ENCODE results near the gene ENTPD2.

ENTPD2 gene

GRCh38 chr9:137053944-137054931, at the start of gene ENTPD2:
TSS of gene ENTPD2 (minus strand) at chr9:137054061. CDS start at chr9:137053997, 64 bp downstream.
- no peak within 1 kb of the TSS for H3K27ac ChIP-seq
- TF ChIP-seq POLR2AphosphoS5 (IDR thresholded peaks at IDR 0.05; ENCODE audit: borderline replicate concordance, low read depth, low read length) (no peak), EZH2 (IDR thresholded peaks at IDR 0.05) (no peak), FOXP2 (optimal IDR thresholded peaks at IDR 0.05; ENCODE audit: control extremely low read depth, extremely low read length, insufficient read depth) (no peak)
- H3K36me3 ChIP-seq (ENCODE audit: insufficient read depth, low read length), result no peaks in the 10 kb centered on the region
- peak within 1 kb of the TSS; percentile 63 for H3K4me3 ChIP-seq
- DNase-seq (ENCODE audit: low read depth, low spot score), result no peak
- no peaks in the 10 kb centered on the region for H3K9me3 ChIP-seq (ENCODE audit: low read depth, low read length)
- no peak within 1 kb of the TSS for H3K9ac ChIP-seq (ENCODE audit: insufficient read length)

GRCh38 chr9:137103206-137103999, 49.5 kb upstream of the ENTPD2 start:
- no peak overlapping the region for H3K4me3 ChIP-seq
- DNase-seq (ENCODE audit: low read depth, low spot score), result no peak
- no peaks in the 10 kb centered on the region for H3K9me3 ChIP-seq (ENCODE audit: low read depth, low read length)
- H3K36me3 ChIP-seq (ENCODE audit: insufficient read depth, low read length), result peaks cover 53% of the 10 kb centered on the region
- TF ChIP-seq FOXP2 (optimal IDR thresholded peaks at IDR 0.05; ENCODE audit: control extremely low read depth, extremely low read length, insufficient read depth) (no peak), EZH2 (IDR thresholded peaks at IDR 0.05) (no peak), POLR2AphosphoS5 (IDR thresholded peaks at IDR 0.05; ENCODE audit: borderline replicate concordance, low read depth, low read length) (no peak)
- H3K9ac ChIP-seq (ENCODE audit: insufficient read length), result no peak overlapping the region
- H3K27ac ChIP-seq, result no peak overlapping the region

- no peak for TF ChIP-seq FOXP2 (optimal IDR thresholded peaks at IDR 0.05; ENCODE audit: control extremely low read depth, extremely low read length, insufficient read depth)
- TF ChIP-seq EZH2 (IDR thresholded peaks at IDR 0.05), result no peak
- TF ChIP-seq POLR2AphosphoS5 (IDR thresholded peaks at IDR 0.05; ENCODE audit: borderline replicate concordance, low read depth, low read length), result no peak
- no peak for DNase-seq (ENCODE audit: low read depth, low spot score)
- Histone ChIP-seq H3K4me3 (no peak overlapping the region), H3K9me3 (ENCODE audit: low read depth, low read length) (no peaks in the 10 kb centered on the region), H3K27ac (no peak overlapping the region), H3K36me3 (ENCODE audit: insufficient read depth, low read length) (peaks cover 59% of the 10 kb centered on the region), H3K9ac (ENCODE audit: insufficient read length) (no peak overlapping the region)
Observed at GRCh38 chr9:137099231-137099630, 45.4 kb upstream of the ENTPD2 start.

GRCh38 chr9:137097761-137098462, 44.1 kb upstream of the ENTPD2 start:
- H3K9ac ChIP-seq (ENCODE audit: insufficient read length), result no peak overlapping the region
- DNase-seq (ENCODE audit: low read depth, low spot score), result no peak
- no peak overlapping the region for H3K27ac ChIP-seq
- H3K36me3 ChIP-seq (ENCODE audit: insufficient read depth, low read length), result peaks cover 48% of the 10 kb centered on the region
- H3K9me3 ChIP-seq (ENCODE audit: low read depth, low read length), result no peaks in the 10 kb centered on the region
- TF ChIP-seq FOXP2 (optimal IDR thresholded peaks at IDR 0.05; ENCODE audit: control extremely low read depth, extremely low read length, insufficient read depth), result no peak
- TF ChIP-seq EZH2 (IDR thresholded peaks at IDR 0.05), result no peak
- TF ChIP-seq POLR2AphosphoS5 (IDR thresholded peaks at IDR 0.05; ENCODE audit: borderline replicate concordance, low read depth, low read length), result no peak
- no peak overlapping the region for H3K4me3 ChIP-seq

GRCh38 chr9:137096785-137097546, 43.1 kb upstream of the ENTPD2 start:
- TF ChIP-seq FOXP2 (optimal IDR thresholded peaks at IDR 0.05; ENCODE audit: control extremely low read depth, extremely low read length, insufficient read depth) (no peak), EZH2 (IDR thresholded peaks at IDR 0.05) (no peak), POLR2AphosphoS5 (IDR thresholded peaks at IDR 0.05; ENCODE audit: borderline replicate concordance, low read depth, low read length) (no peak)
- Histone ChIP-seq H3K4me3 (no peak overlapping the region), H3K36me3 (ENCODE audit: insufficient read depth, low read length) (peaks cover 39% of the 10 kb centered on the region), H3K9ac (ENCODE audit: insufficient read length) (no peak overlapping the region), H3K9me3 (ENCODE audit: low read depth, low read length) (no peaks in the 10 kb centered on the region), H3K27ac (no peak overlapping the region)
- DNase-seq (ENCODE audit: low read depth, low spot score), result no peak

GRCh38 chr9:137095664-137096517, 42.0 kb upstream of the ENTPD2 start:
- Histone ChIP-seq H3K36me3 (ENCODE audit: insufficient read depth, low read length) (peaks cover 28% of the 10 kb centered on the region; the same call in 1 of the 2 replicates), H3K27ac (no peak overlapping the region), H3K4me3 (no peak overlapping the region)

More at GRCh38 chr9:137095664-137096517, 42.0 kb upstream of the ENTPD2 start:
- Histone ChIP-seq H3K9ac (ENCODE audit: insufficient read length) (no peak overlapping the region), H3K9me3 (ENCODE audit: low read depth, low read length) (no peaks in the 10 kb centered on the region)
- DNase-seq (ENCODE audit: low read depth, low spot score), result no peak
- TF ChIP-seq EZH2 (IDR thresholded peaks at IDR 0.05) (no peak), FOXP2 (optimal IDR thresholded peaks at IDR 0.05; ENCODE audit: control extremely low read depth, extremely low read length, insufficient read depth) (no peak), POLR2AphosphoS5 (IDR thresholded peaks at IDR 0.05; ENCODE audit: borderline replicate concordance, low read depth, low read length) (no peak)

Measured in SK-N-MC (cell line).